Neural cell (in vitro differentiated cells): ENCODE results near the gene SLC12A7.

ENCODE experiments used
- EZH2 ChIP-seq: fragments of 200-600, 300-800 bp; shearing (Covaris generic), sonication (generic); IDR thresholded peaks from 2 replicates; pipeline ENCODE4 v1.6.1; 2014; ENCODE audit warnings: antibody characterized with exemption, low read length, borderline replicate concordance, mild to moderate bottlenecking; ENCODE audit not compliant: insufficient read depth, poor library complexity, severe bottlenecking
- POLR2AphosphoS5 ChIP-seq: IDR thresholded peaks from 2 replicates; pipeline ENCODE4 v1.6.1; 2012
- RAD21 ChIP-seq: fragments of 450-650 bp; conservative IDR thresholded peaks from 2 replicates; pipeline ENCODE4 v1.6.1; 2014; ENCODE audit warnings: antibody characterized with exemption, mild to moderate bottlenecking, moderate library complexity
- TAF1 ChIP-seq: IDR thresholded peaks from 2 replicates; pipeline ENCODE4 v1.6.1; 2012; ENCODE audit warnings: low read depth
- TF ChIP-seq, protein P1 (sequence below): fragments of 450-650 bp; IDR thresholded peaks from 2 replicates; pipeline ENCODE4 v1.5.1; 2014; ENCODE audit warnings: antibody characterized with exemption, mild to moderate bottlenecking, moderate library complexity; ENCODE audit not compliant: poor library complexity, severe bottlenecking
- TF ChIP-seq, protein P2 (sequence below): IDR thresholded peaks from 2 replicates; pipeline ENCODE4 v1.6.1; 2012; ENCODE audit warnings: borderline replicate concordance

DNA sequence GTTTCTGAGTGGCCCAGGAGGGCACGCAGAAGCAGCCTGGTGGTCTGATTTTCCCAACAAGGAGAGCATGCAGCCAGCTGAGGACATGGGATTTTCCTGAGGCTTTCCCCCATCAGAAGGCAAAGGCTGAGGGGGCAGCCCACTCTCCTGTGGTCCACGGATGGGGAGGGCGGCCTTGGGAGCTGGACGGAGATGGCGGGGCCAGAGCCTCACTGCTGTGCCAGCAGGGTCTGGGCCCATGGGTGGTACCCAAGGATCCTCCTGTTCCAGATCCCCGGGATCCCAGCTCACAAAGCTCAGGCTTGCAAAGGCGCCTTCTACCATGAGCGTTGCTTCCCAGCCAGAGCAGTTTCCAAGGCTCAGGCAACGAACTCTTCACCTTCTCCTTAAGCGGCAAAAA, 39.0 kb upstream of the SLC12A7 start:
- TF ChIP-seq, protein P1, sequence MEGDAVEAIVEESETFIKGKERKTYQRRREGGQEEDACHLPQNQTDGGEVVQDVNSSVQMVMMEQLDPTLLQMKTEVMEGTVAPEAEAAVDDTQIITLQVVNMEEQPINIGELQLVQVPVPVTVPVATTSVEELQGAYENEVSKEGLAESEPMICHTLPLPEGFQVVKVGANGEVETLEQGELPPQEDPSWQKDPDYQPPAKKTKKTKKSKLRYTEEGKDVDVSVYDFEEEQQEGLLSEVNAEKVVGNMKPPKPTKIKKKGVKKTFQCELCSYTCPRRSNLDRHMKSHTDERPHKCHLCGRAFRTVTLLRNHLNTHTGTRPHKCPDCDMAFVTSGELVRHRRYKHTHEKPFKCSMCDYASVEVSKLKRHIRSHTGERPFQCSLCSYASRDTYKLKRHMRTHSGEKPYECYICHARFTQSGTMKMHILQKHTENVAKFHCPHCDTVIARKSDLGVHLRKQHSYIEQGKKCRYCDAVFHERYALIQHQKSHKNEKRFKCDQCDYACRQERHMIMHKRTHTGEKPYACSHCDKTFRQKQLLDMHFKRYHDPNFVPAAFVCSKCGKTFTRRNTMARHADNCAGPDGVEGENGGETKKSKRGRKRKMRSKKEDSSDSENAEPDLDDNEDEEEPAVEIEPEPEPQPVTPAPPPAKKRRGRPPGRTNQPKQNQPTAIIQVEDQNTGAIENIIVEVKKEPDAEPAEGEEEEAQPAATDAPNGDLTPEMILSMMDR, result no peak
- TF ChIP-seq TAF1, result no peak
- no peak for TF ChIP-seq EZH2
- TF ChIP-seq, protein P2, sequence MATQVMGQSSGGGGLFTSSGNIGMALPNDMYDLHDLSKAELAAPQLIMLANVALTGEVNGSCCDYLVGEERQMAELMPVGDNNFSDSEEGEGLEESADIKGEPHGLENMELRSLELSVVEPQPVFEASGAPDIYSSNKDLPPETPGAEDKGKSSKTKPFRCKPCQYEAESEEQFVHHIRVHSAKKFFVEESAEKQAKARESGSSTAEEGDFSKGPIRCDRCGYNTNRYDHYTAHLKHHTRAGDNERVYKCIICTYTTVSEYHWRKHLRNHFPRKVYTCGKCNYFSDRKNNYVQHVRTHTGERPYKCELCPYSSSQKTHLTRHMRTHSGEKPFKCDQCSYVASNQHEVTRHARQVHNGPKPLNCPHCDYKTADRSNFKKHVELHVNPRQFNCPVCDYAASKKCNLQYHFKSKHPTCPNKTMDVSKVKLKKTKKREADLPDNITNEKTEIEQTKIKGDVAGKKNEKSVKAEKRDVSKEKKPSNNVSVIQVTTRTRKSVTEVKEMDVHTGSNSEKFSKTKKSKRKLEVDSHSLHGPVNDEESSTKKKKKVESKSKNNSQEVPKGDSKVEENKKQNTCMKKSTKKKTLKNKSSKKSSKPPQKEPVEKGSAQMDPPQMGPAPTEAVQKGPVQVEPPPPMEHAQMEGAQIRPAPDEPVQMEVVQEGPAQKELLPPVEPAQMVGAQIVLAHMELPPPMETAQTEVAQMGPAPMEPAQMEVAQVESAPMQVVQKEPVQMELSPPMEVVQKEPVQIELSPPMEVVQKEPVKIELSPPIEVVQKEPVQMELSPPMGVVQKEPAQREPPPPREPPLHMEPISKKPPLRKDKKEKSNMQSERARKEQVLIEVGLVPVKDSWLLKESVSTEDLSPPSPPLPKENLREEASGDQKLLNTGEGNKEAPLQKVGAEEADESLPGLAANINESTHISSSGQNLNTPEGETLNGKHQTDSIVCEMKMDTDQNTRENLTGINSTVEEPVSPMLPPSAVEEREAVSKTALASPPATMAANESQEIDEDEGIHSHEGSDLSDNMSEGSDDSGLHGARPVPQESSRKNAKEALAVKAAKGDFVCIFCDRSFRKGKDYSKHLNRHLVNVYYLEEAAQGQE, result no peak
- no peak for TF ChIP-seq POLR2AphosphoS5
- no peak for TF ChIP-seq RAD21
